HG02759 (cell line): ENCODE data around the gene PCED1A.
A peak's percentile ranks its signal among the peaks of the same experiment; 100 is the strongest.

Experiments
- ATAC-seq: cut with Tn5 transposase; IDR thresholded peaks from one replicate; pipeline ENCODE4 v1.9.1; 2021; ENCODE audit warnings: mild to moderate bottlenecking, moderate library complexity; ENCODE audit not compliant: unreplicated experiment

PCED1A gene

DNA sequence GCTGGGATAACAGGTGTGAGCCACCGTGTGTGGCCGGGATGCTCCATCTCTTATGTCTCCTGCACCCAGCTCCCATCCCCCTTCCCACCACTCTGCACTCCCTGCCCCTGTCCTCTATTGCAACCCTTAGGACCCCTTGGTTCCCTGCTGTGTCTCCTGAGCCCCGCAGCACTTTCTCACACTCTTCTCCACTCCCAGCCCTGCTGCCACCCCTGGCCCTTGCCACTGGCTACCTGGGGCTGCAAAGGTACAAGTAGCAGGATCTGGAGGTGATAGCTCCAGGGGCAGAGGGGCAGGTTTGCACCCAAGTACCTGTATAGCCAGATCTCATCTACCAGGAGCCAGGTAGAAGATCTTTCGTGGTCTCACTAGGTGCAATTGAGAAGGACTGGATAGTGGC lies 33.4 kb downstream of the PCED1A start:
- ATAC-seq: no peak

DNA sequence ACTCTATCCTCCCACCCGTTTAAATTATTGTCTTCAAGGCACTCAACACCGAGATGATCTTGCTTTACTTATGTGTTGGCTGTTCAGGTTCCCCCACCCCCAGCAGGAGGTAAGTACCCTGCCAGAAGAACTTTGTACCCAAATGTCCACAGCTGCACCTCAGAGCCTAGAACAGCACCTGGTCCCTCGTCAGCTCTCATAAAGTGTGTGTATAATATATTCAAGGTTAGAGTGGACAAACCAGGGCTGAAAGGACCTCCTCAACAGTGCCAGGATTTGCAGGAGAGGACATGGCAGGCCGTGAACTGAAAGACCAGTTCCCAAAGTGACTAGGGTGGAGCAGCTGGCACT lies 34.1 kb downstream of the PCED1A start:
- no peak for ATAC-seq

DNA sequence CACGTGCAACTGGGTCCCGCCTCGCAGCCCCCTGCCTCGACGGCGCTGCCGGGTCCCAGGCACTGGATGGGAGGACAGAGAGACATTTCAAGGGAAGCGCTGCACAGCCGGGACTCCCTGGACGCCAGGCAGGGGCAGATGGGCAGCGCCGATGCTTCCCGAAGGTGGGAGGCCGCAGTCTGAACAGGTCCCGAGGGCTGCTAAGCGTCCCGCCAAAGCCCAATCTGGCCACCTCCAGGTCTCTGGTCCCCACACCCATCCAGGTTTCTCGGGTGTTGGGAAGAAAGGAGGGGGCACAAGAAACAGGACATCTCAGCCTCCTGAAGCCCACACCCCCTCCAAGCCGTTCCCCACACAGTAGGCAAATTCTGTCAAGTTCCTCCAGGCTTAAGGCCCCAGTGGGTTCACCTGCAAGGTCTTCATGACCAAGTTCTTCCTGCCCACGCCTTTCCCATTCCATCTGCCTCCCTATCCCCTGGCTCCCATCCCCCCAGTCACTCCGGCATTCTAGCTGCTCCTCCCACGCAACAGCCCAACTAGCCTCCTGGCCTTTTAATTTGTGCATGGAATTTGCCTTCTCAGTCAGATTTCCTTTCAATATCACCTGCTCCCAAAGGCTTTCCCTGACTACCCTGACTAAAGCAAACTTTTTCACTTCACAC lies 34.6 kb downstream of the PCED1A start:
- ATAC-seq: no peak

DNA sequence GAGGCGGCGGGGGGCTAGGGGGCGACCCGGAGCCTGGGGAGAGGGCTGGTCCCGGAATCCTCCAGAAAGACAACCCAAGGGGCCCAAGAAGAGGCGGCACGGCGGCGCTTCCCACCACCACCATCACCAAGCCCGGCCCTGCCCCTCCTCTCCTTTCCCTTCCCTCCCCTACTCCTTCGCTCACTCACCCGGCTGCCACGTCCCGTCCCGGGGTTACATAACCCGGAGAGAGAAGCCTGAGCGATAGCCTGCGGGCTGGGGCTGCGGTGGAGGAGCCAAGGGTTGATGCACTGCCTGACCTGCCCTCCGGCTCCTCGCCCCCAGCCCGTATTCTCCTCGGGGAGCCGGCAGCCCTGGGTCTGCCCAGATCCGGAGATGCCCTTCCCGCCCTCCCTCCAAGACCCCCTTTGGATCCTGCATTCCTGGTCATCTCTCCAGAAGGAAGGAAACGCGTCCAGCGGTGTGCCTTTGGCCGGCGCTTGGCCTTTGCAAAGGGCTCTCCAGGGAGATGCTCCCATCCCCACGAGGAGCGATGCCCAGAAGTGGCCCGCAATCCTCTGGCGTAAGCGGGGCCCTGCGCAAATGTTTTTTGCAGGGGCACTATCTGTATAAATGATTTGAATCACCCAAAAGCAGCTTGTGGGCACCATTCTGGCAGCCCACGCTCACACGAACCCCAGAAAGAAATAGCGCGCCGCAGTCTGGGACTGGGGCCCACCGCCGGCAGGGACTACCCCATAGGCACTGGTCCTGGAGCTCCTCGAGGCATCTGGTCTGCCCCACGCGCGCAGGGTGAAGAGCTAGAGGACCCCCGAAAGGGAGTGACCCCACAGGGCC lies 35.4 kb downstream of the PCED1A start:
- no peak for ATAC-seq

DNA sequence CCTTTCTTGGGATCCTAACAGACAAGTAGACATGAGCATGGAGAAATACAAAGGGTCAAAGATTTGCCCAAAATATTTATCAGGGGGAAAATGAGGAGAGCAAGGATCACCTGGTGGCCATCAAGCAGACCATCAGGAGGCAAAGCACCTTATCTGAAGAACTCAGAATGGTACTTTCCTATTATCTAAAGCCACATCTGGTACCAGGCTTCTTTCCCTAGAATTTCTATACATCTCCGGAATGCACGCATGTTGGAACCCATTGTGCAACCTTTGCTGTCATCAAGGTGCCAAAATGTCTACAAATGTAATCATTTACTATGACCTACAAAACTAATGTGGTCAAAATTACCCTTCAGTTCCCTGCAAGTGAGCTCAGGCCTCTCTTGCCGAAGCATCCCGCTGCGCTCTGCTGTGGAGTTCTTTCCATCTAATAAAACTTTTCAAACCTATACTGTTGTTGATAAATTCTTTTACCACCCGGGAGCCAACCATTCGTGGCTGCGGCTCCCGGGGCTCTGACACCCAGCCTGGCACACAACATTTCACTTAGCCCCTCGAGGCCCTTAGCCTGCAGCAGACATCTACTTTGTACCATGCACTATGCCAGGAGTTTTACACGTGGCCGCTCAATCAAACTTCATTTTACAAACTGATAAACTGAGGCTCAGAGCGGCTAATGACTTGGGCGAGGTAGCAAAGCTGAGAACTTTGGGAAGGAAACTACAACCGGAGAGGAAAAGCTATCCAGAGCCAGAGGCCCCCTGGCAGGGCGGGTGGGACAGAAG lies 36.2 kb downstream of the PCED1A start:
- ATAC-seq: no peak

DNA sequence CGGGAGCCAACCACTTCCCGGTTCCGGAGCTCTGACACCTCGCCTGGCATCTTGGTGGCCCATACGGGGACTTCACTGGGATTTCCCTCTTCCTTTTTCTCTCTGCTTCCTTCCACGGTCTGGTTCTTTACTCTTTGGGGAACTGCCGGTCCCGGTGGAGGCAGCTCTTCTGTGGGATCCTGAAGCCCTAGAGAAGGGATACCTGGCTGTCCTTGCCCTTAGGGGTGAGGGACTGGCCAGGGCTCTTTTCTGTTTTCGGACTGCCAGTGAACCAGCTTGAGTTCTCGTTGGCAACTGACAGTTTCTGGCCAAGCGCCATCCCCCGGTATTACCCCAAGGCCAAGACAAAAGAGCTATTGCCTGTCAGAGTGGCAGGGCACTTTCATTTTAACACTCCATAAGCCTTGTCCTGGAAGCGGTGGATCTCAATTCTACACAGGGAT lies 39.1 kb downstream of the PCED1A start:
- ATAC-seq: peak; percentile 10

DNA sequence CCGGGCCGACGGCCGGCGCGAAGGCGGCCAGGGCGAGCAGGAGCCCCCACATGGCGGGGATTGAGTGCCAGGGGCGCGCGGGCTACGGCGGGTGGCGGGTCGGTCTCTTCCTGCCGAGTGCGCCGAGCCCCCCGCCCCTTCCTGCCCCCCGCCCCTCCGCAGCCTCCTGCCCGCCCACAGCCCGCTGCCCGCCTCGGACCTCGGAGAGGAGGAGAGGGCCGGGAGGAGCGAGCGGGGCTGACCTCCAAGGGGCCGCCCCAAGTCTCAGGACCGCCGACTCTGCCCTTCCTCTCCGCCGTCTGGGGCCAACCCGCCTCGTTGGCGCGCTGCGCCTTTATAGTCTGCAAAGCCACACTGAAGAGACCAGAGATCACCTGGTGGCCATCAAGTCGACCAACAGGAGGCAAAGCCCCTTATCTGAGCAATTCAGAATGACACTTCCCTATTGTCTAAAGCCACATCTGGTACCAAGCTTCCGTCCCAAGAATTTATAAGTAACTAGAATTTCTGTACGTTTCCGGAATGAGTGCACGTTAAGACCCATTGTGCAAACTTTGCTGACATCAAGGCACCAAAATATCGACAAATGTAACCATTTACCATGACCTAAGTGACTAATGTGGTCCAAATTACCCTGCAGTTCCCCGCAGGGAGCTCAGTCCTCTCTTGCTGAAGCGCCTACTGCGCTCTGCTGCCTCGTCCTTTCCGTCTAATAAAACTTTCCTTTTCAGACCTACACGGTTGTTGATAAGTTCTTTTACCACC lies 39.8 kb downstream of the PCED1A start, which contains the start of gene CPXM1:
Gene CPXM1, minus strand, starts transcription at position 107 of the 765 bp plus-strand sequence. Its CDS starts 55 bp downstream, at position 52.
- peak; percentile 58 for ATAC-seq

DNA sequence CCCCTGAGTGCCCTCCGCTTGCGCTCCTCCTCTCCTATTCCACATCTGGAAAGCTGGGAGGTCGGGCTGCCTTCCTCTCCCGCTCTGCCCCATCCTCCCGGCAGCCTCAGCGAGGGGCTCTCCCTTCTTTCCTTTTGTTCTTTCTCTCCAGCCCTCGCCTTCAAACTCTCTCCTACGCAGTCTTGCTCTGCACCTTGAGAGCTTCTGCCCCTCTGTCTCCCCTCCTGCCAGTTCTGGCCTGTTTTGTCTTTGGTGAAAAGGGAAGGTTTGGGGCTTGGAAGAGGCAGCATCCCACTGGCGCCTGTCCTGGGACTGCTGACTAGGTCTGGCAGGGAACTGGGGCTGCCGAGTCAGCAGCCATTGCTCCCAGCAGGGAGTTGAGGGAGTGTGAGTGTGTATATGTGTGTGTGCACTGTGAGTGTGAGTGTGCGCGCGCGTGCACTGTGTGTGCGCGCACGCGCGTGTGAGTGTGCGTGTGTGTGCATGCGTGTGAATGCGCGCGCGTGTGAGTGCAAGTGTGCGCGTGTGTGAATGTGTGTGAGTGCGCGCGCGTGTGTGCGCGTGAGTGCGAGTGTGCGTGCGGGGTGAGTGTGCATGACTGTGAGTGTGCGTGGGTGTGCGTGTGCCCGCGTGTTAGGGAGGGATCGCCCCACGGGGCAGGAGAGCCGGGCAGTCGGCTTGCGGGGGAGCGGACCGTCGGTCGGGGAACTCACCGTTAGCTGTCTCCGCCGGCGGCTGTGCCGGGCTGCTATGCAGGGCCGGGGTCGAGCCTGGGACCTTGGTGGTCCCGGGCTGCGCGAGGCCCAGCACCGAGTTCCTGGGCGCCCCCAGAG lies 40.6 kb downstream of the PCED1A start:
- peak; percentile 27 for ATAC-seq

DNA sequence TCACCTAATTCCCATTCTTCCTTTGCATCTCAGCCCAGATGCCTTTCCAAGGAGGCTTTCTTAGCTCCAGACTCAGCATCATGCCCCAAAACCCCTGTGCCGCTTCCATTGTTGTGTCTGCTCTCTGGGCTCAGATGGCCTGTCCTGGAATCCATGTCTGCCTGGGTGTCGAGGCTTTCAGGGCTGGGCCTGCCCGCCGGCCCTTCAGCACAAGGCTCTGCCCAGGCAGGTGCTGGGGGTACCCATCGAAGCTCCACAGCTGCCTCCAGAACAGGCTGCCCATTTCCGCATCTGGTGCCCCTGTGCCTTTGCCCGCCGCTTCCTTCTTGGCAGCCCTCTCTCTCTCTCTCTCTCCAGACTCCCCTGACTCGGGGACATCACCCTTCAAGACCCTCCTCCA lies 41.2 kb downstream of the PCED1A start:
- ATAC-seq: no peak

DNA sequence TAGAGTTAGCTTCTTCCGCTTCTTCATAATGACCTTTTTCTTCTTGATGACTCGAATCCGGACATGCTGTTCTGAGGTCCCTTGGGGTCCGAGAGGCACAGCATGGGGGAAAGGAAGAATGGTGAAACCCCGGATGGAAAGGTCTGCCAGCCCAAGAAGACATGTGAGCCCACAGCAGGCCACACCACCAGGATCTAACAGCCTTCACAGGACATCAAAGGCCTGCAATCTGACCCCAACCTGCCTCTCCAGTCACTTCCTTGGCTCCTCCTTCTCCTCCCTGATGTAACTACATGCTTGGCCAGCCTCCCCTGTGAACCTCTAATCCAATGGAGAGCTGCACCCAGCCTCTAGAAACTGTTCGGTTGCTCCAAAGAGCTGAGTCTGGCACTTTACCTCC lies 41.6 kb downstream of the PCED1A start:
- no peak for ATAC-seq

DNA sequence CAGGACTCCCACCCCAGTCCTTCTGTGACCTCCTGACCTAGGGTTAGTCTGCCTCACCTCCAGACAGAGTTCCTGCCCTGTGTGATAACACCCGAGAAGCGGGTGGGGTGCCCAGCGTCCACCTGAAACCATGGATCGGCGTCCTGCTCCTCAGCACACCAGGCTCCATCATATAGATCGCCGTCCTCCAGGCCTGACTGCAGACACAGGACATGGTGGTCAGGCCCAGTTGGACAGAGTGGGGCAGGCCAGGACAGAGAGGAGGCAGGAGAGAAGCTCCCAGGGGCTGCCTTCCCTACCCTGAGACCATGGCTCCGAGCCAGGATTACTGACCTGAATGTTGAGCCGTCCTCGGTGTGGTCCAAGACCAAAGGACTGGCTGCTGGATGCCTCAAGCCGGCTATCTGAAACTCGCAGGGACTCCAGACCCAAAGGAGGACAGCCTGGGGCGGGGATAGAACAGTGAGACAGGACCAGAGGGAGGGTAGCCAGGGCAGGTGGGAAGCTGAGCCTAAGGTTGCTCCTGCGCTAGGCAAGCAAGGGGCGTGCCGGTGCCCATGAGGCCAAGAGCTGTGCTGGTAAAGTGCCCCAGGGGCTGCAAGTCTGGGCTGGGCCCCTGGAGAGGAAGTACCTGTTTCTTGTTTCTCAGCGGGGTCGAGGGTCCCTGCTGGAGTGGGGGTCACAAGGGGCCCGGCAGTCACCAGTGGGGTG lies 42.2 kb downstream of the PCED1A start:
- ATAC-seq: no peak

DNA sequence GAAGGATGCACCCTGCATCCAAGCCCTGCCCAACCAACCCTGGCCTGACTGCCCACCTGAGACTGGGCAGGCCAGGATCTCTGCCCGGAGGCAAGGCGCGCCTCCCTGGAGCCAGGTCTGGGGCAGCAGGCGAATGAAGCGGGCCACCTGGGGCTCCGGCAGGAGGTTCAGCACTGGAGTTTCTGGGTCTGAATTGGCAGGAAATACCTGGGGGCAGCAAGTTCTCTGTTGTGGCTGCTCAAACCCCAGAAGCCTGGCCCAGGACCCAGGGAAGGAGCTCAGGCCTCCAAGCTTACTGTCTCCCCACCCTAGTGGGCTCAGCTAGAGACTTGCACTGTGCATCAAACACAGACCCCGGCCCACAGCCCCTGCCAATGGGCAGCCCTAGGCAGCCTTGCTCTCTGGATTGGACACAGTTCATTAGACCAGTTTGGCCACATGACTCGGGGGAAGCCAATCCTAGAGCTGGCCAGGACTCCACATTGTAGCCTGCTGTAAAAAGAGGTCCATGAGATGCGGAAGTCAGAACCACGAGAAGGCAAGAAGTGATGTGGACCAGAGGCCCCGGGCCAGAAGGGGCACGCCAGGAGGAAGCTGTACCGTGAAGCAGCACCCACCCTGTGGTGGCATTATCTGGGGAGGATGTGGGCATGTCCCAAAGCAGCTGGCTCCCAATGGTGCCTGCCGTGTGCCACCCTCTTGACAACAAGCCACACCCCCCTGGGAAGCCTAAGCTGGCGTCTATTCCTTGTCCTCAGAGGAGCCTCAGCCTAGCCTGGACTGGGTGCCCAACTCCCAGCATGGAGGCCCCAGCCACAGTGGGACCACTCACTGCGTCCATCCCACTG lies 43.1 kb downstream of the PCED1A start:
- no peak for ATAC-seq

DNA sequence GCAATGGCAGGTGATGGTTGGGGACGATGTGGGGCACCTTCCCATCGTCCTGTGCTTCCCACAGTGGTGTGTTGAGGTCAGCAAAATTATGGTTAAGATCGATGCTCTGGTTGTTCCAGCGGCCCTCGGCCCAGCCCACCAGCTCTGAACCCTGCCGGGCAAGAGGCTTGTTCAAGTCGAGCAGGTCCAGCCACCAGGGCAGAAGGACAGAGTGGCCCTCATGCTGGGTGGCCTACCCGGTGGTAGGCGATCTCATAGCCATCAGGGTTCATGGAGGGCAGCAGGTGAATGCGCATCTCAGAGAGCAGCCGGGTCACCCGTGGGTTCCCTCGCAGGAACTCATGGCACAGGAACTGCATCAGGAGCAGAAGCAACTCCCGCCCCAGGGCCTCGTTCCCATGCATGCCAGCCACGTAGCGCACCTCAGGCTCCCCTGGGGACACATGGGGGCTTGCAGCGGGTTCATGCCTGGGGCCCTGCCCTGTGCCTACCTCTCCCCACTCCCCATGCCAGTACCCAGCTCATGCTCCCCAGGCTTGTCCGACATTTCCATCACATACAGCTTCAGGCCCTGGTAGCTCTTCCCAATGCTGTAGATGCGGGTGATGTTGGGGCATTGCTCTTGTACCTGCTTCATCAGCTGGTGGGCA lies 44.3 kb downstream of the PCED1A start:
- ATAC-seq: no peak

DNA sequence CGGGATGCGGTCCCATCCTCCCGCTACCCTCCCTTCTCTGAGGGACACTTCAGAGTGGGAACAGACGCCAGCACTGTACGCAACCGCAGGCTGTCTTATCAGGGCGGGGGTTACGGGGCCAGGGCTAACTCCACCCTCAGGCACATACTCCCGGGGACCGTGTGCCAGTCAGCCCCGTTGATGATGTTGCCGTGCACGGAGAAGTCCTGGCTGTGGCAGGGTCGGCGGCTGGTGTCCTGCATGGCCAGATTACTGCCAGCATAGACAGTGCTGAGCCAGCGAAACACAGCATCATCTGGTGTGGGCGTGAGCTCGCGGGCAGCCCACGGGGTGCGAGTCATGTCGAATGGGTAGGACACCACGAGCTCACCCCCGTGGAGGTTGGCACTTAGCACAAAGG lies 45.0 kb downstream of the PCED1A start:
- ATAC-seq: no peak

DNA sequence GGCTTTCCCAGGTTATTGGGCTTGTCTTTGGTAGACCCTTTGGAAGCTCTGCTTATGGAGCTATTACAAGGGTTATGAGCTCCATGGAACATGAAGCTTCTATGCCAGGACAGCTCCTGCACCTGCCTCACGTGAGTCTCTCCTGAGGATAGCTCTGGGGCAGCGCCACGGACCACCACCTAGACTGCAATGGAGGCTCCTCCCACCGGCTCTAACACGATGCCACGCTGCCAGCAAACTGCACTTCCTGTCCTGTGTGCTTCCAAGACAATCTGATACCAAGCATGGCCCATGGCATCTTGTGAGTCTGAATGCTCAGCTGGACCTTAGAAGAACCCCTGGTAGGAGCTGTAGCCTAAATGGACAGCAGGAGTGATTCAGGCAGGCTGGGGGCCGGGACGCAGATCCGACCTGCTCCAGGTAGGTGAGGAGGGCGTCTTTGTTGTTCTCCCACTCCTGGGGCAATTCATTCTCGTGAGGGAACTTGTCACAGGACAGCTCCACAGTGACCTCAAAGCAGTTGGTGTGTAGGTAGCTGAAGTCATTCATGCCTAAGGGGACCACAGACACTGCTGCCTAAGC lies 45.5 kb downstream of the PCED1A start:
- no peak for ATAC-seq

DNA sequence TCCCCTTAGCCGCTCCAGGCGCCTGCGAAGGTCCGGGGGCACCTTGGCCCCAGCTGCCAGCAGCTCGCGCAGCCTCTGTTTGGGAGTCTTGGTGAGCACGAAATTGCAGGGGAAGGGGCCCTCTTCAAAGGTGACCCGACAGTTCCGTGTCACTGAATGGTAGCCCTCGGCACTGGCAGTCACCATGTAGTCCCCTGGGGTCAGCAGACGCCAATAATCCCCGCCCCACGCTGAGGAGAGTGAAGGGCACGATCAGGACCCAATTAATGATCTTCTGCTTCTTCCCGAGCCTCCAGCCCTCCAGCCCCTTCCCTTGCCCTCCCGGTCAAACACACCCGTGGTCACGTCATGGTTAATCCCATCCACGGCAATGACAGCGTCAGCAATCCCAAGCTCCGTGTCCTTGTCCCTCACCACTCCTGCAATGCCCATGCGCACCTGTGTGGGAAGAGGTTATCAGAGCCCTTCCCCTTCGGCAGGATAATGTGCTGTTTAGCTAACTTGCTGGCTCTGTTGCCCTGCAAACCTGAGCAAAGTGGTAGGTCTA lies 46.2 kb downstream of the PCED1A start:
- ATAC-seq: no peak

DNA sequence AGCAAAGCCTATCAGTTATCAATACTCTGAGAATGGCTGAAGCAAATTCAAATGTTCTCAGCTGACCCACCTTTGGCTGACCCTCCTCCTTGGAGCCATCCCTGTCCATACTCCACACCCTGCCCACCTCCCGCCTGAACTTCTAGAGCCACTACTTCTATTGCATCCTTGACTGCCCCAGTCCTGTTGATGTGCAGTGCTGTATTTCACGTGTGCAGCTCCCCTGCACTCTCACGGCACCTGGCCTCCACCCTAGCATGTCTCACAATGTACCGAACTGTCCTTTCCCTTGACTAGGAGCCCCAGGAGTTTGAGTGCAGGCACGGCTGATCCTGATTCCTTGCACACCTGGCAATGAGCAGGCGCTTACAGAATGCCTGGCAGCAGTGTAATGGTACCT lies 47.0 kb downstream of the PCED1A start:
- ATAC-seq: no peak
